OCI-LY1 (cell line): ENCODE data around the gene ZNF267.

Experiments
- CTCF ChIP-seq: fragments of 200-600 bp; sonication (generic), shearing (Covaris generic); IDR thresholded peaks from 2 replicates; pipeline ENCODE4 v1.5.1; 2017; ENCODE audit warnings: mild to moderate bottlenecking, antibody characterized with exemption, low read length, moderate library complexity, mixed read lengths
- EZH2 ChIP-seq: fragments of 200-600 bp; sonication (generic), shearing (Covaris generic); IDR thresholded peaks from 2 replicates; pipeline ENCODE4 v1.8.0; 2017; ENCODE audit warnings: borderline replicate concordance, mixed run types, mild to moderate bottlenecking, antibody characterized with exemption, low read length, moderate library complexity, mixed read lengths

GRCh38 chr16:31888735-31889134 lies 15.1 kb downstream of the ZNF267 start:
- no peak for TF ChIP-seq CTCF
- TF ChIP-seq EZH2, result no peak
